PC-3 (cell line): ENCODE results near the gene GHRL. TPM values are rescaled to one million over a fixed set of nuclear protein-coding genes. Genes with fewer than 3 reads are reported as not detected.

Experiments used
- ATAC-seq: fragments of 200-7000 bp; cut with Tn5 transposase; 2 replicates; pipeline ENCODE4 v1.9.1; 2020; ENCODE audit warnings: mild to moderate bottlenecking, moderate library complexity
- BruUV-seq: library from RNA; stranded (reverse); fragments of 400-500 nt; replicated peaks from 2 replicates; lab custom pipeline; 2021; lab: Mats Ljungman, UMichigan
- CTCF ChIA-PET: fragments of 300-600 bp; sonication (Branson Sonifier 250); formaldehyde crosslinking; loops from one replicate; lab custom pipeline; 2022; ENCODE audit warnings: antibody characterized with exemption; lab: Charles Lee
- POLR2A ChIA-PET: fragments of 300-600 bp; sonication (Branson Sonifier 250); formaldehyde crosslinking; loops from one replicate; lab custom pipeline; 2022; ENCODE audit warnings: antibody characterized with exemption; ENCODE audit not compliant: unreplicated experiment; lab: Charles Lee
- DNase-seq: peaks from one replicate; pipeline ENCODE4 v3.0.0-alpha.2; 2015
- H2AFZ ChIP-seq: fragments of 300-600 bp; sonication (generic); 2 replicates; pipeline ENCODE4 v1.6.0; 2016; ENCODE audit warnings: antibody characterized with exemption, low read length
- H3F3A ChIP-seq: fragments of 300-600 bp; sonication (generic); one replicate; pipeline ENCODE4 v1.6.0; 2017; ENCODE audit warnings: antibody characterized with exemption, low read length, control low read depth, mild to moderate bottlenecking; ENCODE audit not compliant: unreplicated experiment
- H3K27ac ChIP-seq: fragments of 300-600 bp; sonication (generic); 2 replicates; pipeline ENCODE4 v1.5.1; 2016; ENCODE audit warnings: mild to moderate bottlenecking, low read length
- H3K27me3 ChIP-seq: fragments of 300-600 bp; sonication (generic); 2 replicates; pipeline ENCODE4 v1.6.1; 2016; ENCODE audit warnings: low read length, mixed read lengths
- H3K36me3 ChIP-seq: fragments of 300-600 bp; sonication (generic); 2 replicates; pipeline ENCODE4 v1.6.1; 2016; ENCODE audit warnings: low read depth, mixed run types, low read length, mixed read lengths
- H3K4me1 ChIP-seq: fragments of 300-600 bp; sonication (generic); 2 replicates; pipeline ENCODE4 v1.5.1; 2016; ENCODE audit warnings: low read length; ENCODE audit not compliant: insufficient read depth
- H3K4me2 ChIP-seq: fragments of 300-600 bp; sonication (generic); 2 replicates; pipeline ENCODE4 v1.6.0; 2016; ENCODE audit warnings: low read length
- H3K4me3 ChIP-seq: fragments of 300-600 bp; sonication (generic); 2 replicates; pipeline ENCODE4 v1.5.1; 2016; ENCODE audit warnings: mild to moderate bottlenecking, low read length, mixed read lengths
- H3K79me2 ChIP-seq: fragments of 300-600 bp; sonication (generic); 2 replicates; pipeline ENCODE4 v1.6.1; 2017; ENCODE audit warnings: low read length, mixed read lengths
- H3K9ac ChIP-seq: fragments of 300-600 bp; sonication (generic); 2 replicates; pipeline ENCODE4 v1.6.0; 2016; ENCODE audit warnings: mild to moderate bottlenecking, low read length
- H3K9me2 ChIP-seq: fragments of 300-600 bp; sonication (generic); replicated peaks from 2 replicates; pipeline ENCODE4 v1.6.1; 2016; ENCODE audit warnings: mixed run types, low read length, mixed read lengths
- H3K9me3 ChIP-seq: fragments of 300-600 bp; sonication (generic); 2 replicates; pipeline ENCODE4 v1.6.1; 2016; ENCODE audit warnings: low read length, mixed read lengths
- H4K20me1 ChIP-seq: fragments of 300-600 bp; sonication (generic); 2 replicates; pipeline ENCODE4 v1.6.1; 2016; ENCODE audit warnings: low read length, mixed read lengths
- EZH2 ChIP-seq: fragments of 300-600 bp; sonication (generic); IDR thresholded peaks from one replicate; pipeline ENCODE4 v1.6.1; 2017; ENCODE audit warnings: antibody characterized with exemption, mild to moderate bottlenecking, low read length; ENCODE audit not compliant: unreplicated experiment
- EZH2phosphoT487 ChIP-seq: fragments of 300-600 bp; sonication (generic); IDR thresholded peaks from 2 replicates; pipeline ENCODE4 v1.6.1; 2018; ENCODE audit warnings: mild to moderate bottlenecking, antibody characterized with exemption, low read length, borderline replicate concordance
- intact Hi-C: fragments of 100-400 bp; cut with micrococcal nuclease; formaldehyde crosslinking; loops from 2 replicates; pipeline ENCODE4 v1.9.0; 2023
- microRNA-seq: library from miRNA; unstranded; fragments of <30 nt; microRNA quantifications from one replicate; pipeline ENCODE4 v1.1.0, GENCODE V29; 2020; ENCODE audit not compliant: unreplicated experiment
- total RNA-seq: library from RNA; depleted of rRNA; stranded (reverse); fragments of >200 nt; gene quantifications from 2 replicates; pipeline ENCODE4 v1.2.3, GENCODE V29; 2014; rRNA removed
- TF ChIP-seq, protein P1 (sequence below): fragments of 300-600 bp; sonication (generic); conservative IDR thresholded peaks from 2 replicates; pipeline ENCODE4 v1.5.1; 2017; ENCODE audit warnings: antibody characterized with exemption, low read depth, mild to moderate bottlenecking, low read length

GHRL gene
- total RNA-seq, 1 experiment from 2014 or later = not detected

DNA sequence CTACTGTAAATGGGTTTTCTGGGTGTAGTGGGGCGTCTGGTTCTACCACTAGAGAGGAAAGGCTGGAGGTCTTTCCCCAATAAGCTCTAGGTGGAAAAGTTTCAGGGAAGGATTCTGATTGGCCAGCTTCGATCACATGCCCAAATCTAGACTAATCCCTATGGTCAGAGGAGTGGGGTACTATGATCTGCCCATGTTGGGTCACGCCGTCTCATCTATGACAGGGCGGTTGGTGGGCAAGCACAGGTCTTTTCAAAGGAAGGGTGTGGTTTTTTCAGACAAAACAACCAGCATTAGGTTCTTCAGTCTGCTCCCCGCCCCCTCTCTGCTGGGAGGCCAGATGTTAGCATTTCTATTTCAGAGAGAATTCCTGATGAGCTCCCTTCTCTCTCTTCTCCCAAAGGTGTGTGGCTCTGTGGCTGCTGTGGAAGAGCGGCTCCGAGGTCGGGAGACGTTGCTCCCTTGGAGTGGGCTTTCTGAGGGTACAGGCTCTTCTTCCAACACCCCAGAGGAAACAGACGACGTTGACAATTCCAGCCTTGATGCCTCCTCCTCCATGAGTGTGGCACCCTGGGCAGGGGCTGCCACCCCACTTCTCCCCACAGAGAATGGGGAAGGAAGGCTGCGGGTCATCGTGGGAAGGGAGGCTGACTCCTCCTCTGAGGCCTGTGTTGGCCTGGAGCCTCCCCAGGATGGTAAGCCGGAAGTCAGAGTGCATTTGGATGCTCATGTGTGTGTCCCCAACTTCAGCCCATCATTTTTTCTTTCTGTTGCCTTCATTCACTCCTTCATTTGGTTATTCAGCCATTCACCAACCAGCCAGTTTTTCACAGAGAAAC is 54.2 kb downstream of the GHRL start:
- H3K4me2 ChIP-seq = no peak overlapping the region
- TF ChIP-seq EZH2phosphoT487 = no peak
- TF ChIP-seq EZH2 = no peak
- TF ChIP-seq, protein P1, sequence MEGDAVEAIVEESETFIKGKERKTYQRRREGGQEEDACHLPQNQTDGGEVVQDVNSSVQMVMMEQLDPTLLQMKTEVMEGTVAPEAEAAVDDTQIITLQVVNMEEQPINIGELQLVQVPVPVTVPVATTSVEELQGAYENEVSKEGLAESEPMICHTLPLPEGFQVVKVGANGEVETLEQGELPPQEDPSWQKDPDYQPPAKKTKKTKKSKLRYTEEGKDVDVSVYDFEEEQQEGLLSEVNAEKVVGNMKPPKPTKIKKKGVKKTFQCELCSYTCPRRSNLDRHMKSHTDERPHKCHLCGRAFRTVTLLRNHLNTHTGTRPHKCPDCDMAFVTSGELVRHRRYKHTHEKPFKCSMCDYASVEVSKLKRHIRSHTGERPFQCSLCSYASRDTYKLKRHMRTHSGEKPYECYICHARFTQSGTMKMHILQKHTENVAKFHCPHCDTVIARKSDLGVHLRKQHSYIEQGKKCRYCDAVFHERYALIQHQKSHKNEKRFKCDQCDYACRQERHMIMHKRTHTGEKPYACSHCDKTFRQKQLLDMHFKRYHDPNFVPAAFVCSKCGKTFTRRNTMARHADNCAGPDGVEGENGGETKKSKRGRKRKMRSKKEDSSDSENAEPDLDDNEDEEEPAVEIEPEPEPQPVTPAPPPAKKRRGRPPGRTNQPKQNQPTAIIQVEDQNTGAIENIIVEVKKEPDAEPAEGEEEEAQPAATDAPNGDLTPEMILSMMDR = no peak
- H3K4me3 ChIP-seq = no peak overlapping the region
- H3K9me2 ChIP-seq = no peaks in the 10 kb centered on the region
- peaks cover 11% of the 10 kb centered on the region for H3K36me3 ChIP-seq
- H3F3A ChIP-seq = no peaks in the 10 kb centered on the region
- DNase-seq (no peak), ATAC-seq (no peak)
- no peaks in the 10 kb centered on the region for H3K27me3 ChIP-seq
- ChIA-PET POLR2A (no interaction called here), CTCF (no interaction called here)
- no peak overlapping the region for H2AFZ ChIP-seq
- H3K9me3 ChIP-seq = no peaks in the 10 kb centered on the region
- no peaks in the 10 kb centered on the region for H3K79me2 ChIP-seq
- H3K4me1 ChIP-seq = no peaks in the 10 kb centered on the region
- no peak overlapping the region for H3K9ac ChIP-seq
- H3K27ac ChIP-seq = no peak overlapping the region
- intact Hi-C loops = no loop called here
- BruUV-seq = no TSS peak
- H4K20me1 ChIP-seq = no peaks in the 10 kb centered on the region

Small RNAs within 50 kb of the gene (microRNA-seq; reads per million reads assigned to microRNA genes)
- gene MIR378B = not detected

Other genes with a start within 250 kb of the GHRL start
- gene FANCD2OS, start 184.7 kb downstream of the GHRL start, total RNA-seq = not detected in 2 replicates
- gene BRK1, start 177.3 kb downstream of the GHRL start, total RNA-seq = 110 and 140 TPM in 2 replicates
- gene VHL, start 151.2 kb downstream of the GHRL start, total RNA-seq = 45.0 and 51.5 TPM in 2 replicates
- 4.7 and 5.5 TPM in 2 replicates for gene IRAK2, start 128.0 kb downstream of the GHRL start, total RNA-seq
- 14.1 and 25.6 TPM in 2 replicates for gene TATDN2, start 44.5 kb downstream of the GHRL start, total RNA-seq
- 265 and 289 TPM in 2 replicates for gene SEC13, start 28.2 kb upstream of the GHRL start, total RNA-seq
- gene ATP2B2, start 212.6 kb upstream of the GHRL start, total RNA-seq = not detected in 2 replicates